ENCODE data around the gene GGCX. TPM values are rescaled to one million over a fixed set of nuclear protein-coding genes. Genes with fewer than 3 reads are reported as not detected.

The GGCX gene
- total and polyA plus RNA-seq, 2 of the 4 experiments (the other 2 are of a cell fraction), result 35.0 to 39.4 TPM

GRCh38 chr2:85599468-85600234 lies 38.4 kb upstream of the GGCX start (continued):
- TF ChIP-seq MXI1 (IDR thresholded peaks at IDR 0.05; ENCODE audit: borderline replicate concordance, low read depth, low read length), result no peak
- TF ChIP-seq RCOR1 (IDR thresholded peaks at IDR 0.05; ENCODE audit: insufficient replicate concordance, low read length), result no peak
- TF ChIP-seq MAFK (IDR thresholded peaks at IDR 0.05; ENCODE audit: low read depth, low read length), result no peak
- TF ChIP-seq FOS (IDR thresholded peaks at IDR 0.05; ENCODE audit: low read depth, low read length), result no peak
- no peak for TF ChIP-seq CHD1 (IDR thresholded peaks at IDR 0.05; ENCODE audit: low read depth, low read length)

- peaks cover 16% of the 10 kb centered on the region for H4K20me1 ChIP-seq (ENCODE audit: insufficient read depth, low read length)
- ATAC-seq (ENCODE audit: low read depth) (no peak), DNase-seq (no peak)
- H2AFZ ChIP-seq (replicated peaks; ENCODE audit: low read length, poor library complexity), result no peak overlapping the region
- peaks cover 25 to 69% of the 10 kb centered on the region in 2 experiments; a peak in 3 of 4 replicates for H3K79me1 ChIP-seq (ENCODE audit: low read depth in 1 of 2, low read length in 2 of 2)
- H3K27me3 ChIP-seq (ENCODE audit: control insufficient read depth, insufficient read depth, low read length), result no peaks in the 10 kb centered on the region
- H2BK15ac ChIP-seq (ENCODE audit: low read depth, low read length), result no peak overlapping the region
- no peak overlapping the region for H3K4ac ChIP-seq (ENCODE audit: low read depth, low read length)
- in situ Hi-C loops (cut with MboI; ENCODE audit: low sequenced_read_pairs), result no loop called here
- no peak overlapping the region for H3K18ac ChIP-seq (ENCODE audit: low read depth, low read length)
- no peak overlapping the region for H3K56ac ChIP-seq (ENCODE audit: extremely low read depth, insufficient read depth, low read length)
- H3K27ac ChIP-seq (ENCODE audit: insufficient read depth, low read length), result no peak overlapping the region
- ChIA-PET CTCF (no interaction called here), POLR2A (ENCODE audit: unreplicated experiment) (no interaction called here)
- H3K23ac ChIP-seq (ENCODE audit: low read depth, low read length), result no peak overlapping the region
- dilution Hi-C loops (cut with HindIII; ENCODE audit: low sequenced_read_pairs, unreplicated experiment), result no loop called here
- H3K9me1 ChIP-seq (ENCODE audit: insufficient read depth, low read length), result peaks cover 16% of the 10 kb centered on the region
- H3K4me1 ChIP-seq (ENCODE audit: control insufficient read depth, insufficient read depth, low read length), result peaks cover 14% of the 10 kb centered on the region
- H4K5ac ChIP-seq (ENCODE audit: low read depth, low read length), result no peak overlapping the region
- no peak overlapping the region for H3K4me2 ChIP-seq (ENCODE audit: low read depth, low read length)
- no peak overlapping the region for H2BK120ac ChIP-seq (ENCODE audit: low read depth, low read length)
- intact Hi-C loops (cut with micrococcal nuclease), result no loop called here
- no peaks in the 10 kb centered on the region for H3K9me3 ChIP-seq (ENCODE audit: control insufficient read depth, insufficient read depth, low read length)
- WGBS, 2 experiments (ENCODE audit: extremely low coverage in 2 of 2, insufficient read length in 1 of 2), result no CpG with 5 or more reads among the region's 14 CpGs
- no peak overlapping the region for H2BK20ac ChIP-seq (ENCODE audit: low read depth, low read length)
- BruUV-seq (replicated peaks), result no TSS peak
- no peak overlapping the region for H3K9ac ChIP-seq (ENCODE audit: low read depth, low read length)
- no peak overlapping the region for H3K4me3 ChIP-seq (ENCODE audit: insufficient read depth, low read depth, low read length)
- no peak overlapping the region for H4K8ac ChIP-seq (ENCODE audit: low read depth in 2 of 2, low read length in 2 of 2)
- H2BK5ac ChIP-seq (ENCODE audit: low read depth, low read length, poor library complexity, severe bottlenecking), result no peak overlapping the region
- H2AK9ac ChIP-seq (replicated peaks; ENCODE audit: low read depth, low read length, poor library complexity), result no peak overlapping the region
- H3K36me3 ChIP-seq (ENCODE audit: control insufficient read depth, insufficient read depth, low read length), result peaks cover 26% of the 10 kb centered on the region
- no peak overlapping the region for H3K14ac ChIP-seq (replicated peaks; ENCODE audit: low read depth, low read length)
- no peak overlapping the region for H2AK5ac ChIP-seq (ENCODE audit: low read depth, low read length)
- H4K91ac ChIP-seq (ENCODE audit: insufficient read depth, low read depth, low read length), result no peak overlapping the region
- no peak for TF ChIP-seq BHLHE40 (IDR thresholded peaks at IDR 0.05; ENCODE audit: low read depth, low read length)
- no peak for TF ChIP-seq FOS (IDR thresholded peaks at IDR 0.05; ENCODE audit: low read depth, low read length)
- TF ChIP-seq SMC3 (IDR thresholded peaks at IDR 0.05; ENCODE audit: low read depth, low read length), result no peak
- TF ChIP-seq RCOR1 (IDR thresholded peaks at IDR 0.05; ENCODE audit: insufficient replicate concordance, low read length), result no peak
- no peak for TF ChIP-seq NFE2L2 (IDR thresholded peaks at IDR 0.05; ENCODE audit: low read depth, low read length)
- TF ChIP-seq CTCF (conservative IDR thresholded peaks at IDR 0.05; ENCODE audit: low read depth, low read length), result no peak
- TF ChIP-seq RAD21 (IDR thresholded peaks at IDR 0.05; ENCODE audit: low read length), result no peak
- no peak for TF ChIP-seq CEBPB (IDR thresholded peaks at IDR 0.05; ENCODE audit: low read depth, low read length)
- TF ChIP-seq POLR2A (IDR thresholded peaks at IDR 0.05; ENCODE audit: low read depth, low read length), result no peak
- no peak for TF ChIP-seq RFX5 (IDR thresholded peaks at IDR 0.05; ENCODE audit: low read depth, low read length)
- no peak for TF ChIP-seq CHD1 (IDR thresholded peaks at IDR 0.05; ENCODE audit: low read depth, low read length)
- TF ChIP-seq MXI1 (IDR thresholded peaks at IDR 0.05; ENCODE audit: borderline replicate concordance, low read depth, low read length), result no peak
Observed at GRCh38 chr2:85598594-85599340, 37.5 kb upstream of the GGCX start.

All from IMR-90 (cell line).